Myocyte (in vitro differentiated cells): ENCODE measurements around the gene WWOX. TPM values are rescaled to one million over a fixed set of nuclear protein-coding genes. Genes with fewer than 3 reads are reported as not detected.

Experiments
- DNase-seq: peaks from one replicate; pipeline ENCODE4 v3.0.0-alpha.2; 2012; ENCODE audit warnings: low read depth
- total RNA-seq: library from RNA; depleted of rRNA; stranded (reverse); fragments of >200 nt; gene quantifications from 2 replicates; pipeline ENCODE4 v1.2.3, GENCODE V29; 2014

WWOX gene
- total RNA-seq, 1 donor from 2014 or later, result 12.5 TPM

DNA sequence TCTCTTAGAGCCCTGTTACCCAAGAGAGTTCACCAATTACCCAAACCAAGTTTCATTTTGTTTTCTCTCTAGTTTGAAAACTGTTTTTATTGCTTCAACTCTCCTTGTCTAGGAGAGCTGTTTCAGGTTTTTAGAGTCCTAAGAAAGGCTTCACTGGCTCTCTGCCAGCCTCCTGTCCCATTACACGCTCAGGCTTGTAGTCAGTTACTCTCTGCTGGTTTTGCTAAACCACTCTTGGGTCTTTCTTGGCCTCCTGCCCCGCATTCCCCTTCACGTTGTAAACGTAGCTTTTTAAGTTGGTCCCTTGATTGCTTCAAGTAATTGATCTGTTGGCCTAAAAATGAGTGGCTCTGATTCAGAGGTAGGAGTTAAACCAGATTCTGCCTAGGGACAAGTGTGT is 972.0 kb downstream of the WWOX start:
- no peak for DNase-seq

DNA sequence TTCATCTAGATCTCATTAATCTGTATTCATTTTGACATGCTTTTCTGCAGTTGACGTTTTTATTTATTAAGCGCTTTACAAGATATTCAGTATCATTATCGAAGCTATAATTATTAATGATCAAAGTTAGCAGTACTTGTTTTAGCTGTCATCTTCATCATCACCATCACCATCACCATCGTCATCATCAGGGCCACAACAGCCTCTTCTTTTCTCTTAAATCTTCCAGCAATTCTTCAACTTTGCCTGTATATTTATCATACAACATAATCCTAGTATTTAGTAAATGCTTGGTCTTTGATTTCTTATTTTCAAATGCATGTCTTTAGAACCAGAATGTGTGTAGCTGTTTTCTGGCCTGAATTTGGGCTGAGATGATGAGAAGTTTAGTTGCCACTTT is 973.1 kb downstream of the WWOX start:
- DNase-seq, result no peak

DNA sequence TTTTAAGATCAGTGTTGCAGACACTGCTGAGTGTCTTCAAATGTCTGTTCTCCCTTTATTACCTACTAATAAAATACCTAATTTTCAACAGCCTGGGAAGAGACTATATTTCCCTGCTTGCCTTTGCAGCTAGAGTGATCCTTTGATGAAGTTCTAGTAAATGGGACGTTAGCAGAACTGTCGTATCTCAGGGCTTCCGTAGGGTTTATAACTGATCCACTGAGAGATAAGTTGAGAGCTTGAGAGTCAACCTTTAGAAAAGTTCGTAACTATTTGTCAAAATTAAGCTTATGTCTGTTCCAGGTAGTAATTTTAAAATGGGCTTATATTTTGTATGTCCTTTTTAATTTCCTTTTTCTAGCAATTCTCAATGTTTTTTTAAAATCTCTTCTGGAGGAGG is 974.1 kb downstream of the WWOX start:
- no peak for DNase-seq

DNA sequence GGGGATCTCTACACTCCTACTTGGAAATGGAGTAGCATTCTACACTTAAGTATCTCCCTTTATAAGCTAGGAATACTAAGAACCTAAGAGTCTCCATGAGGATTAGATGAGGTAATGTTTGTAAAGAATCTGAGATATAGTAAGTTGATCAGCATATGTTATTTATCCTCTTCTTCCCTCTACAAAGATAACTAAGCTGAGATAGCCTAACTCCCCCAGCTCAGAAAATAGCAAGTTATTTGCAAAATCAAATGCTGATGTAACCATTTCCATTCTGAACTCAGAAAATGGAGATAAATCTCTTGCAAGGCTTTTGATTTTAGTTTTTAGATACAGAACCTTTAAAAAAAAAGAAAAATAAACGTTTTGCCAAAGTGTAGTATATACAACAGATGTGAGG is 975.1 kb downstream of the WWOX start:
- DNase-seq, result no peak

DNA sequence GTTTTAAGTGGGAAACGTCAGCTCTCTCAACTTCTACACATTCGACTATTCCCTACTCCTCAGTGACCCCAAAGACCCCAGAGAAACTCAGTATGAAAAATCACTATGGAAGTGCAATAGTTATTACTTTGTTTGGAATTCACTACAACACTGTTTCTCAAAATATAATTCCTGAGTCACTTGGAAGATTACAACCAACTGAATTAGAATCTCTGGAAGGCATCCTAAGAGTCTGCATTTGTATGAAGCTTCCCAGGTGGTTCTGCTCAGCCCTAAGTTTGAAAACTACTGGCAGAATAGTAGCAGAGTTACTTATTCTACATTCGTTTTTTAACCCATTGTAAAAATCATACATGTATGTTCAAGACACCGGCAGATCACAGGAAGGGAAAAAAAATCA is 975.5 kb downstream of the WWOX start:
- no peak for DNase-seq

DNA sequence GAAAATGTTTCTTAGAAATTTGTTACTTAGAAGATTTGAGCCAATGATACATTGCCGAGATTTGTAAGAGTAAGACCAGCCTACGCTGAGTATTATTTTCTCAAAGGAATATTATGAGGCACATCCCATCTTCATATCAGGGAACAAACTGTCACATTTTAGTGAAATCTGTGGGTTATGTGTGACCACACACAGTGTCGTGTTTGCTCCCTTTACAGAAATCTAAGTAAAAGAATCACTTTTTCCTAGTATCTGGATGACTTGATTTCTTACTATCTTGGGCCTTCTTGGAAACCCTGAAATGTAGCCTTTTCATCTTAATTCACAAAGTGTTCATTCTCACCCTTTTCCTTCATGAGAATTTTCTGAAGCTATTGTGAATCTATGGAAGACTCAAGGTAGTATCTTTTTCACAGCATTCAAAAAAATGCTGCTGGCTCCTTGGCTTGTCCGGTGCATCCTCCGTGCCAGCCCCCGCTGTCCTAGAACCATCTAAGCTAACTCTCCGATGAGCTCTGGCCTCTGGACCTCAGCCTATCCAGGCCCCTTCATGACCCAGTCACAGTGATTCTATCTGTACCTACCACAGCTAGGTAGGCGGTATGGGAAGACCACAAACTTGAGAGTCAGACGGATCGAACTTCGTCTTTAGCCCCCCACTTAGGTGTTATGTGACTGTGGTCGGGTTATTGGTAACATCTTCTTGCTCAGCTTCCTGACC is 976.8 kb downstream of the WWOX start:
- no peak for DNase-seq

DNA sequence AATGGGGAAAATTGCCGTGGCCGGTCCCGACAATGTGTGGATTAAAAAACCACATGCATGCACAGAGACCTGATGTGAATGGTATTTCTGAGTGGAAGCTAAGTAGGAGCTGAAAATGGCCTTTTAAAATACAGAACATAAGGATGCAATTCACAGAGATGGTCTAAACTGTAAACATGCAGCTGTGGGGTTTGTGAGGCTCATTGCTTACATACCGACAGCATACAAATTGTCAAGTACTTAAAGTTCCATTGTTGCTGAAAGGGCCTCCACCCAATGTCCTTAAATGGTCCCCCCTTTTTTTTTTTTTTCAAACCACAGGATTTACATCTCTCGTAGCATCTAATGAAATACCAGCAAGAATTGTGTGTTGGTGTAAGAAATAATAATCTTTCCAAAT is 977.9 kb downstream of the WWOX start:
- no peak for DNase-seq

DNA sequence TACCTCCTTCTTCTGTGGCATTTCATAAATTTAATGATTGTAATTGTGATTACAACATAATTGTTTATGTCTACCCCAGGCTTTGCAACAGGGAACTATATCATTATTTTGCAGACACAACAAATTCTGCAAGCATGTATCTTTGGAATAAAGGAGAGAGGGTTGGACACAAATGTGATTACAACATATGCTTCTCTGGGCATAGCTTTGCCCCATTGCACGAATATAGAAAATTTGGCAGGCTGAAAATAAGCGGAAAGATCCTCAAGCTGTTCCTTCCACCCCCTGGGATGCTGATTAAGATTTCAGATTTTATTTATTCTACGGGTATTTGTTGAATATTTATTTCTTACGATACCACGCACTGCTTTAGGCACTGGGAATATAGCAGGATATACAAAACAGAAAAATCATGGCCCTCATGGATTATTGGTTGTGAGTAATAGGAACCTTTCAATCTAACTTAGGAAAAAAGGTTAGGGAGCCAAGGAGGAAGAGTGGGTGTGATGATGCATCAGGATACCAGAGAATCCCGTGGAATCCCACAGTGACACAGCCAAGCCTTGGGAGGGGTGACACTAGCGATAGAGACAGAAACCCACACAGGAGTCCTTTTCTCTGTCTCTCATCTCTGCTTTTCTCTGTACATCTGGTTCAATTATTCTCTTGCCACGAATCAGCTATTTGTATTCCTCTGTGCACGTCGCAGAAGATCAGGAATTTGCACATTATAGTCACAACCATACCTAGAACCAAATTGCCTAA is 980.4 kb downstream of the WWOX start:
- DNase-seq, result no peak

DNA sequence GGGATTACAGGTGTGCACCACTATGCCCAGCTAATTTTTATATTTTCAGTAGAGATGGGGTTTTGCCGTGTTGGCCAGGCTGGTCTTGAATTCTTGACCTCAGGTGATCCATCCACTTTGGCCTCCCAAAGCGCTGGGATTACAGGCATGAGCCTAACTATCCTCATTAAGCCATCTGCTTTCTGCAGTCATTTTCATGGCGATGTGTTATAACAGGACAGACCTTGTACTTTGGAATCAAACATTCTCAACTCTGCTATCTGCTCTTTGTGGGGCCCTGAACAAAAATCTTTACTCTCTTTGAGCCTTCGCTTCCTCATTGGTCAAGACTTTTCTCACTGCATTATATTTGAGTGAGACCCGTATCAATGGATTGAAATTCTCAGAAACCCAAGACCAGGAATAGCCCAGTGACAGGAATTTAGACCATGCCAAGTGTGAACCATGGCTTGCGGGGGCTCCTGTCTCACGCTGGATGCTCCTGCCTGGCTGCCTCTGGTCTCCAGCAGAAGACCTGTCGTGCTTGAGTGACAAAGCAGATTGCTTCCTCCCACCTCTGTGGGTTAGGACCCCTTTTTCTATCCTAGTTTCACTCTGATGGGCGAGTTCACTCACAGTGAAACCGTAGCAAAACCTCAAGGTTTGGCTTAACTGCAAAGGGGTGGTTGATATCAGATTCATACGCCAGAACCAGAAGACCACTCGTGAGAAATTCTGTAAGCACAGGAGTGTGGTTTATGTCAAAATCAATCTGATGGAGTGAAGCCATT is 982.0 kb downstream of the WWOX start:
- no peak for DNase-seq

DNA sequence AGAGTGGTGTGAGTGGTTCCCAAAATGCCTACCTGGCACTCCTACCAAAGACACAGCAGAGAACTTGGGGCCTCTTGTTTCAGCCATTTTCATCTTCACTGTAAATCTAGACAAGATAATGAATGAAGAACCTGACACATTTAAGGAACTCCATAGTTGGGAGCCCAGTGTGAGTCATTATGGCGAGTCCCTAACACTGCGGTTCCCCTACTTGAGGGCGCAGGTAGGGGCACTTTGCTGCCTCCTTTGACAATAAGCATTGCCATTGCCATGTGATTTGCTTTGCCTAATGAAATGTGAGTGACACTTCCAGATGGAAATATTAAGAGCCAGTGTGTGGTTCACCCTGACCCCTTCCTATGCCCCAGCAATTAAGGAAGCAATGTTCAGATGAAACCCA is 983.5 kb downstream of the WWOX start:
- DNase-seq, result no peak

DNA sequence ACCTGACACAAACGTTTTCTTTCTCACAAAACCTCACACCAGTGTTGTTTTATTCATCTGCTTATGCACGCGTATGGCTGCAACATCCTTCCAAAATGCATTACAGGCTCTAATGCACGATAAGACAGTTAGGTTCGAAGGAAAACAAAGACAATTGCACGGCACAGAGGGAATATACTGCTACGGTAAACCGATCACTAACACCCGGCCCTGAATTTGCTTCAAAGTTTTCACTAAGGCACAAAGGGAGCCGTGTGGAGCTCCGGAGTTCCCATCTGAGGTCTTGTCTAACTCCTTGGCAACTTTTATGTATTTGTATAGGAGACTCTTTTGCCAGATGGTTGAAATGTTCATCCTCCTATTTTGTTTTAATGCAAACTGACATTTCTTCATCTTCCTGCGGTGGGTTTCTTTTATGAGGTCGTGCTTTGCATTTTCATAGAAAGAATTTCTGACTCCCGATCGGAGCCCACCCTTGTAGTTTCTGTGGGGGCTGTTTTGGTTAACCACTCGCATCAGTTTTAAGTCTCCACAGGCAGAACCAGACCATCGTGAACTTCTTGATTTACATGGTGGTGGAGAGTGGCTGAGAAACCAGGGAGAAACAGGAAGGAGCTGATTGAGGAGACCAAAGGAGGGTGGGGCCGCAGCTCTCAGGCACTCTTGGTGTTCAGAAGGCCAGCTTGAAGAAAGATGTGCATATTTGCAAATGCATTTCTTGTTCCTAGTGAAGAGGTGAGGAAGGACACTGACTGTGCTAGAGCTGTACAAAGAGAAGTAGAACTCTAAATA is 984.2 kb downstream of the WWOX start:
- DNase-seq, result no peak

DNA sequence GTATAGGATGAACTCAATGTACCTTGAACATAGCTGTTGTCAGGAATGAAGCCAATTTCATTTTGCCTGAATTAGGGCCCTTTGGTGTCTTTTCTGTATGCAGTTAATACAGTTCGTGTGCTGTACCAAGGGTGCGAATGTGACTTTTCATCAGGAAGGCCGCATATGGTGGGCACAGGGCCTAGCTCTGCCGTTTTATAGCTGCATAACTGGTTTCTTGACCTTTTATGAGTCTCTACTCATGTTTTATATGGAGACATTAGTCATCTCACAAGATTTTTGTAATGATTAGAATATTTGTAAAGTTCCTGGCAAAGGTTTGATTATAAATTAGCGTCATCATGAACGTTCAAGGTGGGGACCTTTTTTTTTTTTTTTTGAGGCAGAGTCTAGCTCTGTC is 989.5 kb downstream of the WWOX start:
- no peak for DNase-seq

DNA sequence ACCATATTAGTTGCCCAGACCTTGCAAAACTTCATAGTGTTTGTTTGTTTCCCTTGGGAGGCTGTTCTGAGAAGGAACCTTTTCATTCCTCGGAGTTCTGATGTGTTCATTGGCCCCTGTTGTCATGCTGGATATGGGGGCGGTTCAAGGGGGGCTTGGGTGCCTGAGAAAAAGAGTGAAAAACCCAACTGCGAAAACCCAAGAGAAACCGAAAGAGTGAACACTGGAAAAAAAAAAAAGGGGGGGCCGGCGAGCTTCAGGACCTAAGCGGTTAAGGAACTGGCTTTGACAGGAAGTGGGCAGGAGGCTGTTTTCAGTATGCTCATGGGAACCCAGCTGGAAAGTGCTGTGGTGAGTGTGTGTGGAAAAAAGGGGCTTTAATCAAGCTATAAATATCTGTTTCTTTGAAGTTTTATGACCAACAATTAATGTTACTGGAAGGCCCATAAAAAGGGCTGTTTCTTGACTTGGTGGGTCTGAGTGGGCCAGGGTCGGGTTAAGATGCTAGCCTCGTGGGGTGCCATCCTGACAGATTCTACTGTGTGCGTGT is 990.4 kb downstream of the WWOX start:
- no peak for DNase-seq

DNA sequence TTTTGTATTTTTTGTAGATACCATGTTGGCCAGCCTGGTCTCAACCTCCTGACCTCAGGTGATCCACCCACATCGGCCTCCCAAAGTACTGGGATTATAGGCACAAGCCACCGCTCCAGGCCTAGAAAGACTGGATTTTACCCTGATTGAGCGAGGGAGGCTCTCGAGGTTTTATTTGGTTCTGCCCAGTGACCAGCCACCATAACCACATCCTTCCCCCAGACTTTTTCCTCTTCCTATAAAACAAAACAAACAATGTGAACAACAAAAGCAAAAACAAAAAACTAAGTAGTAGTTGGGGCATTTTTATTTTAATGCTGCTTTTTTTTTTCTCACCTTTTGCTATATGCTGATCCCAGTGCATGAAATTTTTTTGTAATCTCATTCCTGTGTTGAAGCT is 991.5 kb downstream of the WWOX start:
- no peak for DNase-seq

DNA sequence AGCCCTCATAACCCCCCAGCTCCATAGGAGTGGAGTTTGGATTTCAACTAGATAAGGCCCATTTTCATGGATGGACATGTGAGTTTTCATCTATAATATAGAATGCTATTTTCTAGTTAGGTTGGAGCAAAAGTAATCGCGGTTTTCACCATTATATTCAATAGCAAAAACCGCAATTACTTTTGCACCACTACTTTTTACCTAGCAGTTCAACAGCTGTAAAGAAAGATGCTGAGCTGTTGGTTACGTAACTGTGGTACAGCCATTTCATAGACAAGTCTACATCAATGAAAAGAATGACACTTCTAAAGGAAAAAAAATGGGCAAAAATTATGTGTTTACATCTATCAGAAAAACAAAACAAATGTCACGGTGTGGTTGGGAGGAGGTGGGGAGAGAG is 993.4 kb downstream of the WWOX start:
- no peak for DNase-seq

DNA sequence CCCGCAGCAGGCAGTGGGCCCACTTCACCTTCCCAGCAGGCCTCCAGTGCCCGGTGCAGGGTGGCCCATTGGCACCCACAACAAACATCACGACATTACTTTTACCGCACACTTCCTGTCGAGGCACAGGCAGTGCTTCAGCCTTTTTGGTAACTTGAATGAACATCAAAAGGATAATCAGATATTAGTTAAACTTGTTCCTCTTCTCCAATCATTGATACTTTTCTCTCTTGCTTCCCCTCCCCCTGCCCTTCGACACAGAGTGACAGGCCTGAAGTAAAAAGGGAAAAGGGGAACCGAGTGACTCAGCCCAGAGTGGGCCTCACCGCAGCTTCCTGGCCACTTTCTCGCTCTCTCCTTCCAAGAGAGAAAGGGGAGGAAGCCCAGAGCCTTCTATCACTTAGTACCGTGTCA is 994.1 kb downstream of the WWOX start:
- no peak for DNase-seq

DNA sequence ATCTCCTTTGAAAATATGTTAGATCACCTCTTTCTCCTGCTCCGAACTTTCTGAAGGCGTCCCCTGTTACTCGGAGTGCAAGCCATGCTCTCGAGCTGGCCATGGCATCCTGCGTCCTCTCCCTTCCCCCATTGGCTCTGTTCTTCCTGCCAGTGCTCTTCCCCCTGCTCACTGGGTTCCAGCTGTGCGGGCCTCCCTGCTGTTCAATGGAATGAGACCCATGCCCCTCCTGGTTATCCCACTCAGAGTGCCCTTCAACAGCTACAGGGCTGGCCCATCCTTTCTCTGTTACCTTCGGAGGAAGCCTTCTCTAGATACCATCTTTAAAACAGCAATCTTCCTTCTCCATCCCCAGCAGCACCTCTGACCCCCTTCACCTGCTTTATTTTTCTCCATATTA is 996.8 kb downstream of the WWOX start:
- DNase-seq, result no peak

DNA sequence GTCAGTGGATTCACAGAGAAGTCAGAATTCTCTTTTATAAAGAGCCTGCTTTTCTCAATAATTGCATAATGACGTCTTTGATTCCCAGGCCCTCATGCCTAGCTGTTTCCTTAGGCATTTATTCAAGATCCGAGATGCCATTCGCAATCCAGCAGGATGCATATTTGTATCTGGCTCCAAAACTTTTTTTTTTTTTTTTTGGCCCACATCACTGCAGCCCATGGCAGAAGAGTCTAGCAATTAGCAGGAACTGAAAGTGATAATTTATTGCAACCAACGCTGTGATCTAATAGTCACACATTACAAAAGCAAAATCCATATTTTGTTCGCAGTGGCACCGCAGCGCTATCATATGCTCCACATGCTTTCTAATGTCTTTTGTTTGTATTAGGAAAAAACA is 997.7 kb downstream of the WWOX start:
- DNase-seq, result no peak

DNA sequence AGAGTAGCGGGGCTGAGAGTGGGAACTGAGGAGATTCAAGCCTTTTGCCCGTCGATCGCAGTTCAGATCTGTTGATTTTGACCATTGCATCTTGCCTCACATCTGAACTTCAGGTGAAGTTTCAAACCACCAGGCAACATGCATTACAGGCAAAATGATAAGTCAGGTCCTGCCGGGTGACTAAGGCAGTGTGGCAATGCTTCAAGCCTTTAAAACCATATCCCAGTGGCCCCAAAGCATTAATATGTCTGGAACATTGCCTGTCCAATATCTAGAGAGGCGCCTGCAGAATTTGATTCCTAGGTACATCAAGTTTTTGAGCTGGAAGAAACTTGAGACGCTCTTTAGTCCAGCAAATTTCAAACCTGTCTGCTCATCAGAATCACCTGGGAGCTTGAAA is 998.3 kb downstream of the WWOX start:
- no peak for DNase-seq

DNA sequence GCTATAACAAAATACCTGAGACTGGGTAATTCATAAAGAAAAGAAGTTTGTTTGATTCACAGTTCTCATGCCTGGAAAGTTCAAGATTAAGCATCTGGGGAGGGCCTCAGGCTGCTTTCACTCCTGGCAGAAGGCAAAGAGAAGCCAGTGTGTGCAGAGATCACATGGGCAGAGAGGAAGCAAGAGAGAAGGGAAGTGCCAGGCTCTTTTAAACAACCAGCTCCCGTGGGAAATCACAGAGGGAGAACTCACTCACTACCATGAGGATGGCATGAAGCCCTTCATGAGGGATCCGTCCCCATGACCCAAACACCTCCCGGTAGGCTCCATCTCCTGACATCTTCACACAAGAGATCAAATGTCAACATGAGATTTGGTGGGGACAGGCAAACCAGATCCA is 999.5 kb downstream of the WWOX start:
- DNase-seq, result no peak

DNA sequence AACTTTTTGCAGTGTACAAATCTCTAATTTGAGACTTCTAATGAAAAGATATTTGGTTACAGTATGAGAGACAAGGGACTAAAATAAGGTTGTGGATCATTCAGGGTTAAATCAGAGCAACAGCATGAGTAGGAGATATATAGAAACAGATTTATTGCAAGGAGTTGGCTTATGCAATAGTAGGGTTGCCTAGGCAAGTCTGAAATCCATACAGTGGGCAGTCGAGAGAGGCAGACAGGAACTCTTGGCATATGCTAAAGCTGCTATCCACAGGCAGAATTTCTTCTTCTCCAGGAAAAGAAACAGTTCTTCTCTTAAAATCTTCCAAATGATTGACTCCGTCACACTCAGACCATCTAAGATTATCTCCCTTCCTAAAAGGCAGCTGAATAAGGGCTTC is 1000.3 kb downstream of the WWOX start:
- no peak for DNase-seq
